Vagina (tissue), 2 donors: ENCODE data around the gene NRXN3.

Experiments used
- POLR2A ChIP-seq, 2 donors: fragments of 450-650 bp; IDR thresholded peaks; one replicate each; pipeline ENCODE4 v1.6.1; 2017; ENCODE audit warnings: antibody characterized with exemption in 2 of 2, mild to moderate bottlenecking in 2 of 2, moderate library complexity in 2 of 2
- TF ChIP-seq, protein P1 (sequence below), 3 experiments: fragments of 450-650 bp in 2 of 3; fragments of 200-600 bp in 1 of 3; sonication (generic) in 1 of 3; IDR thresholded peaks; one replicate each; pipeline ENCODE4 v1.5.1; 2017 to 2019; ENCODE audit warnings: antibody characterized with exemption in 3 of 3, mild to moderate bottlenecking in 2 of 3, moderate library complexity in 2 of 3

DNA sequence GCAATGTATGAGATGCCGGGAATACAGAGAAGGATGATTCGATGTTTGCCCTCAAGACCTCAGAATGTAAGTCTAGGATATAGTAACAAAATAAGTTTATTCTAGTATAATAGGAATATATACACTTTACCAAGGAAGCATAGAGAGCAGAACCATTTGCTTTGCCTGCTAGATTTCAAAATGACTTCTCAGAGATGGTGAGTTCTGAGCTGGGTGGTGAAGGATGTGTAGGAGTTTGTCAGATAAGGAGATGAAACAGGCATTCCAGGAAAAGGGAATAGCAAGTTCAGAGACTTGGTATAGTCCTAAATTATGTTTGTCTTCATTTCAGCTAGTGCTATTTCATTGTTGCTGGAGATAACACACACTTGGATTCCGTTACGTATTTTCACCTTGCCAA, 1385.3 kb downstream of the NRXN3 start:
- TF ChIP-seq, protein P1, sequence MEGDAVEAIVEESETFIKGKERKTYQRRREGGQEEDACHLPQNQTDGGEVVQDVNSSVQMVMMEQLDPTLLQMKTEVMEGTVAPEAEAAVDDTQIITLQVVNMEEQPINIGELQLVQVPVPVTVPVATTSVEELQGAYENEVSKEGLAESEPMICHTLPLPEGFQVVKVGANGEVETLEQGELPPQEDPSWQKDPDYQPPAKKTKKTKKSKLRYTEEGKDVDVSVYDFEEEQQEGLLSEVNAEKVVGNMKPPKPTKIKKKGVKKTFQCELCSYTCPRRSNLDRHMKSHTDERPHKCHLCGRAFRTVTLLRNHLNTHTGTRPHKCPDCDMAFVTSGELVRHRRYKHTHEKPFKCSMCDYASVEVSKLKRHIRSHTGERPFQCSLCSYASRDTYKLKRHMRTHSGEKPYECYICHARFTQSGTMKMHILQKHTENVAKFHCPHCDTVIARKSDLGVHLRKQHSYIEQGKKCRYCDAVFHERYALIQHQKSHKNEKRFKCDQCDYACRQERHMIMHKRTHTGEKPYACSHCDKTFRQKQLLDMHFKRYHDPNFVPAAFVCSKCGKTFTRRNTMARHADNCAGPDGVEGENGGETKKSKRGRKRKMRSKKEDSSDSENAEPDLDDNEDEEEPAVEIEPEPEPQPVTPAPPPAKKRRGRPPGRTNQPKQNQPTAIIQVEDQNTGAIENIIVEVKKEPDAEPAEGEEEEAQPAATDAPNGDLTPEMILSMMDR (IDR thresholded peaks at IDR 0.05), result no peak
- TF ChIP-seq POLR2A (IDR thresholded peaks at IDR 0.05), result no peak
